ENCODE measurements around the gene CNTRL. TPM values are rescaled to one million over a fixed set of nuclear protein-coding genes. Genes with fewer than 3 reads are reported as not detected.
"Not testable (repeated sequence)": the region's sequence is repeated elsewhere in the genome, so short reads cannot be mapped to it uniquely, and the experiment has no call there.

Gene CNTRL
- total RNA-seq, 1 experiment from 2014 or later, result 18.7 TPM

DNA sequence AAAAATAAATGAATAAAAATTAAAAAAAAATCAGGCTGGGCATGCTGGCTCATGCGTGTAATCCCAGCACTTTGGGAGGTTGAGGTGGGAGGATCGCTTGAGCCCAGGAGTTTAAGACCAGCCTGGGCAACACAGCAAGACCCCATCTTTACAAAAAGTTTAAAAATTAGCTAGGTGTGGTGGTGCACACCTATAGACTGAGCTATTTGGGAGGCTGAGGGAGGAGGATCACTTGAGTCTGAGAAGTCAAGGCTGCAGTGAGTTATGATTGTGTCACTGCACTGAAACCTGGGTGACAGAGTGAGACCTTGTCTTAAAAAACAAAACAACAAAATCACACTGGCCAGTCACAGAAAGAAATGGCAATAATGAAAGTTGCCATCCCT, 3.4 kb upstream of the CNTRL start:
- no peak for DNase-seq (ENCODE audit: extremely low read depth, low read depth)

DNA sequence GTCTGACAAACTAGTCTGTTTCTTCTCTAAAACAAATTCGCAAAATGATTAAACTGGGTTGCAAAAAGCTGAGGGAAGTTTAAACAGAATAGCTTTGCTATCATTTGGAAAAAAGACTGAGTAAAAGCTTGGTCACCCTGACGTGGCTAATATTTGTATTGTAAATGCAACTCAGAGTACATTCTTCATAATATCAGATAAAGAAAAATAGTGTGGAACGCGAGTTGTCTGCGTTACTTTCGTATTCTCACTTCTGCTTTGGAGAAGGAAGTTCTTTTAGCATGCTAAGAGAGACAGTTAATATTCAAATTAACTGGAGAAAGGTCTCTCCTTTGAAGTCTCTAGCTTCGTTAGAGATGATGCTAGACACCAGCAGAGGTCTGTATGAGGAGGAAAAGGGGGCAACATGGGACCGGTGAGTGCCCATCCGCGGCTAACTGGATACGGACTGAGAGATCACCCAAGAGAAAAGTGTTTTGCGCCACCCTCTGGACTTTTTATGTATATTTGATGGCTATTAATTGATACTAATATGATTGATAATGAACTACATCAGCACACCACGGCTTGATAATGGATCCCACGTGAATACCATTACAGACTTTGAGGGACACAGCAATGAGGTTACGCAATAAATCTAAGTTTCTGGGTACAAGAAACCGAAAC, 2.9 kb upstream of the CNTRL start:
- DNase-seq (ENCODE audit: extremely low read depth, low read depth), result peak; percentile 37

- no peak for DNase-seq (ENCODE audit: extremely low read depth, low read depth)
These were observed 1.7 kb upstream of the CNTRL start for GRCh38 chr9:121073038-121073437.

DNA sequence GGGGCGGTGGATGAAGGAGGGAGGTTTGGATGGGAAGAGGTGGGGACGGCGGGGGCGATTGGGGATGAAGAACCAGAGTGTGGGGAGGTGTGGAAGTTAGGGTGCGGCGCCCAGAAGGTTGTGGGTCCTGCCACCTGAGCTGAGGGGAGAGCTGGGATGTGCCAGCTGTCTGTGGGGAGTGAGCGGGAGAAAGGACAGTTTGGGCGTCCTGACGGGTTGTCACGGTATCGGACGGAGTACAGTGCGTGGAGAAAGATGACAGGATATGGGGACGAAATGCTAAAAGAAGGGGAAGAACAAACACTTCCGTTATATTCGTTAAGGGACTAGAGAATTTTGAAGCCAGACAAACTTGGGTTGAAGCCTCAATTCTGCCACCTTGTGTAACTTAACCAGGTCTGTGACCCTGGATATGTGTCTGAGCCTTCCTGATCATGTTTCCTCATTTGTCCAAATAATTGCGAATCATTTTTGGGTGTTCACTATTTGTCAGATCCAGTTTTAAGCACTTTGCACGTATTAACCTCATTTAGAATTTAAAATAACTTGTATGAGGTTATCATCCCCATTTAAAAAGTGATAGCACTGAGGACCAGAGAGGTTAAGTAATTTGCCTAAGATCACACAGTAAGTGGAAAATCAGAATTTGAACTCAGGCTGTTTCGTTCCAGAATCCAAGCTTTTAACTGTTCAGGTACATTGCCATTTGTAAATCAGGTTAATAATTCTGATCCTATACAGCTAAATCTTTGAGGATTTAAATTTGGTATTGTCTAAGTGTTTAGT, 689 bp downstream of the CNTRL start:
- DNase-seq (ENCODE audit: extremely low read depth, low read depth), result no peak

- DNase-seq (ENCODE audit: extremely low read depth, low read depth), result no peak
These were observed 7.3 kb downstream of the CNTRL start for GRCh38 chr9:121082075-121082474.

DNA sequence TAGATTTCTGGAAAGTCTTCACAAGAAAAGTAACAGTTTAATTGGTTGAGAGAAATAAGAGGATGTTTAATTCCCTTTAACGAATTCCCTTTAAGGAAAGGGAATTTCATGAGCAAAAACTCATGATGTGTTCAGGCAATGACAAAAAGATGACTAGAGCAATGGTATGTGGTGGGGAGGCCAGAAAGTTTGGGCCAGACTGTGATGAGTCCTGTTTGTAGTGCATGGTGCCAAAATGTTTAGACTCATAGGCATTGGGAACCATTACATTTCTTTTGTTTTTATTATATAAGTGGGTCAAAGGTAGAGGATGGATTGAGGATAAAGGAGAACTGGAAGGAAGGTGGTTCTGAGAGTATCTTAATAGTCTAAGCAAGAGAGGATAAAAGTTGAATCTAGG, 10.9 kb downstream of the CNTRL start:
- no peak for DNase-seq (ENCODE audit: extremely low read depth, low read depth)

GRCh38 chr9:121088576-121088975, 13.8 kb downstream of the CNTRL start:
- no peak for DNase-seq (ENCODE audit: extremely low read depth, low read depth)

GRCh38 chr9:121090743-121091142, 16.0 kb downstream of the CNTRL start:
- not testable (repeated sequence) for DNase-seq (ENCODE audit: extremely low read depth, low read depth)

DNA sequence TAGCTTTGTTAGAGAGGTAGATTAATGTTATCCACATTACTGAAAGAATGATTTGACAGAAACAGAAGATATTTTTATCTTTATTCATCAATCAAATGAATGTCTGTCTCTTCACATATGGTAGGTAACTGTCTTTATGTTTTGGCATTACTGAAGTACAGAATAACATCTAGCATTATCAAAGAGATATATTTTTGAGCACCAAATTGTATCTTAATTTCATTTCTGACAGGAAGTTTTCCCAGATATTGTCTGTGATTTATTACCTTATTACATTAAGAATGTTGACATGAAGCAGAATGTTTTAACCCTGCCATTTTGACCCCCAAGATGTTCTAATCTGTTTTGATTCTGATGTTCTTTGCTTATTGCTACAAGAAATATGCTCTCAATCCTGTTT, 20.3 kb downstream of the CNTRL start:
- DNase-seq (ENCODE audit: extremely low read depth, low read depth), result no peak

GRCh38 chr9:121098567-121099198, 23.9 kb downstream of the CNTRL start:
- no peak for DNase-seq (ENCODE audit: extremely low read depth, low read depth)

GRCh38 chr9:121104054-121104453, 29.3 kb downstream of the CNTRL start:
- not testable (repeated sequence) for DNase-seq (ENCODE audit: extremely low read depth, low read depth)

- DNase-seq (ENCODE audit: extremely low read depth, low read depth), result no peak
These were observed 30.8 kb downstream of the CNTRL start for GRCh38 chr9:121105531-121105930.

DNA sequence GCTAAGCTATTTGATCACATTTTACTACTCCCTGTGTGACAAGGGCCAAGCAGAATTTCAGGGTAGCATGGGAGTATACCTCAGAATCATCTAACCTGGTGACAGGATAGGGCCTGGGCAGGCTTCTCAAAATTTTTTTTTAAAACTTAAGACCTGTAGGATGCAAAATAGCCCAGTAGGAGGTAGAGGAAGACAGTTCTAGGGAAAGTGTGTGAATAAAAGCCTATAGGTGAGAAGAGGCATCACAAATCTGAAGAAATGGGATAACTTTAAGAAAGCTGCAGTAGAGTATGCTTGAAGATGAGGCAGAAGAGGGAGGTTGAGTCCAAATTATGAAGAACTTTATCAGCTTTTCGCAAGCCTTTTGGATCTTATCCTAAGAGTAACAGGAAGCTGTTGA, 32.3 kb downstream of the CNTRL start:
- DNase-seq (ENCODE audit: extremely low read depth, low read depth), result no peak

GRCh38 chr9:121107881-121108280, 33.1 kb downstream of the CNTRL start:
- no peak for DNase-seq (ENCODE audit: extremely low read depth, low read depth)

DNA sequence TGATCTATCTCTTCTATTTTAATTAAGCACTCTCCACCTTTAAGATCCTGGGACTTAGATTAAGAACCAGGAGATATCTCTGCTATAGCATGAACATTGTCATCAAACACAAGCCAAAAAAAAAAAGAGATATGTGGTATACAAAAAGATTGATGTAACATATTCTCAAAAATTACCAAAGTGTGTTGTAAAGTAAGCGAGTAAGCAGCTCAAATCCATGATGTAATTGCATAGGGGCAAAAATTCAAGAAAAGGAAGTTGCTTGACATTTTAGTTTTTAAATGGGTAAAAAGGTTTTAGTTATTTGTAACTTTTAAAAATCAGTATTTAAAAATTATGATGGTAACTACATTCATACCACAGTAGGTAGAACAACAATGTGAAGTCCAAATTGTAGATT, 40.7 kb downstream of the CNTRL start:
- DNase-seq (ENCODE audit: extremely low read depth, low read depth), result no peak

GRCh38 chr9:121118266-121118665, 43.5 kb downstream of the CNTRL start:
- no peak for DNase-seq (ENCODE audit: extremely low read depth, low read depth)

GRCh38 chr9:121120386-121120785, 45.6 kb downstream of the CNTRL start:
- DNase-seq (ENCODE audit: extremely low read depth, low read depth), result no peak

- peak; percentile 94 for DNase-seq (ENCODE audit: extremely low read depth, low read depth)
These were observed 46.9 kb downstream of the CNTRL start for GRCh38 chr9:121121582-121122087.

DNA sequence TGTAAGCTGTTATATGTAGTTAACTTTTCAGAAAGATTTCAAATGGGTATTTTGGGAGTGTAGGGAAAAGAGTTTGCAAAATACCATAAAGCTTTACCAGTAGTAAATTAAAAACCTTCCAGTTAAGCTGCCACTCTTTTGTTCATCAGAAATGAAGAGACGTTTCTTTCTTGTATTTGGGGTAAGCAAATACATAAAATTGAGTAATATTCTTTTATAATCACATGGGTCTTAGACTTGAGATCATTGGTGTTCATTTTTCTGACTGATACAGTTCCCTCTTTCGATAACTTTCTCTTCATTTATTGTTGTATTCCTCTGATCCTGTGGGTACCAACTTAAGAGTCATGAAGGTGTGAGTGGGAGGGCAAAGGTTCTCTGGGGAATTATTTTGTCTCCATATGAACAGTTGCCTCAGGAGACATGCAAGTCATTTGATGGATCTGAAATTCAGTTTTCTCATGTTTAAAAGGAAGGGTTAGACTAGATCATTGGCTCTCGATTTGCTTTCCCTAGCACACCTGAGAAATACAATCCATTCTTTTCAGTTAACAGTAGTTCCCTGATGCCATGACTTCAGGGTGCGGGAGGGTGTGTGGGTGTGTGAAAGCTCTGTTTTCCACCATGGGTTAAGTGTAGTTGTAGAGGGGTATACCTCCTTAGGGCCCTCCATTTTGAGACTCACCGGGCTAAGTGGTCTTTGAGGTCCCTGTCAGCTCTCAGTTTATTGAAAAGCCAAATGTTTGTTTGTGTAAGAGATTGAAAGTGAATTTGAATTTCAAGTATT, 47.7 kb downstream of the CNTRL start:
- DNase-seq (ENCODE audit: extremely low read depth, low read depth), result no peak

DNA sequence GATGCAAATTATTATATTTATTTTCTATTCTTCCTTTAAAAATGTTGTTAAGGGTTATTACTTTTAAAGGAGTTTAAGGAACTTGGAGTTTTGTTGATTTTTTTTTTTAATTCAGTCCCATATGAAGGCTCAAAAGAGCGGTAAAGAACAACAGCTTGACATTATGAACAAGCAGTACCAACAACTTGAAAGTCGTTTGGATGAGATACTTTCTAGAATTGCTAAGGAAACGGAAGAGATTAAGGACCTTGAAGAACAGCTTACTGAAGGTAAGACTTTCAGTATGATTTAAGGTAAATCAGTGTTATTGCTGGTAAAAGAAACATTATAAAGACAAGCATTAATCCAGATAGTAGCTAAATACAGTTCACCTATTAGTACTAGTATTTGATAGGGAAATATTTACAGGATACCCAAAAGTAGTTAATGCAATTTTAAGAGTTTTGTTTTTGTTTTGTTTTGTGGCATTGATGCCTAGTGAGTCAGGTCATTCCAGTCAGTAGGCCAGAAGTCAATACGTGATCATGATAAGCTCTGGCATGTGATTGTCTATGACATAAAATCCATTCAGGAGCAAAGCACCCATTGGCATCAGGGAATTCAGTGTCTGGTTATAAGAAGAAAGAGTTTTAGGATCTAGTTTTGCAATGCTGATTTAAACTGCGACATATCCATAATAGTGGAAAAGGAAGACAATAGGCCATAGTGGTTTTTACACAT, 49.2 kb downstream of the CNTRL start:
- no peak for DNase-seq (ENCODE audit: extremely low read depth, low read depth)
